Measurements from ENCODE around the gene SOX12.
"Not testable (repeated sequence)": the region's sequence is repeated elsewhere in the genome, so short reads cannot be mapped to it uniquely, and the experiment has no call there.

The SOX12 gene

GRCh38 chr20:362271-363254, 37.2 kb downstream of the SOX12 start:
- peak in 1 of 5 donors; percentile 84 for DNase-seq

- DNase-seq: no peak
These were observed 38.1 kb downstream of the SOX12 start for GRCh38 chr20:363319-364078.

- DNase-seq: peak in 1 of 5 donors; percentile 55
These were observed 39.8 kb downstream of the SOX12 start for GRCh38 chr20:364905-365794.

GRCh38 chr20:366041-366718, 40.8 kb downstream of the SOX12 start:
- DNase-seq: peak in 1 of 5 donors; percentile 53

- no peak for DNase-seq
These were observed 41.5 kb downstream of the SOX12 start for GRCh38 chr20:366719-367485.

GRCh38 chr20:367486-367887, 42.1 kb downstream of the SOX12 start:
- no peak for DNase-seq

GRCh38 chr20:368915-369314, 43.6 kb downstream of the SOX12 start:
- DNase-seq: no peak

- DNase-seq: no peak
These were observed 44.8 kb downstream of the SOX12 start for GRCh38 chr20:370151-370600.

GRCh38 chr20:370977-371754, 45.8 kb downstream of the SOX12 start:
- DNase-seq: no peak

- DNase-seq: peak in 1 of 5 donors; percentile 35
These were observed 46.6 kb downstream of the SOX12 start for GRCh38 chr20:371755-372542.

GRCh38 chr20:372543-373082, 47.3 kb downstream of the SOX12 start:
- peak in 1 of 5 donors; percentile 25 for DNase-seq

GRCh38 chr20:373171-373890, 48.0 kb downstream of the SOX12 start:
- DNase-seq: no peak

- DNase-seq: no peak
These were observed 50.0 kb downstream of the SOX12 start for GRCh38 chr20:375265-375889.

- DNase-seq: no peak
These were observed 50.7 kb downstream of the SOX12 start for GRCh38 chr20:376089-376488.

- no peak for DNase-seq
These were observed 51.4 kb downstream of the SOX12 start for GRCh38 chr20:376750-377149.

- not testable (repeated sequence) for DNase-seq
These were observed 52.2 kb downstream of the SOX12 start for GRCh38 chr20:377578-377977.

- DNase-seq: no peak
These were observed 53.6 kb downstream of the SOX12 start for GRCh38 chr20:378961-379336.

All from T-helper 1 cell (primary cell).